SK-N-MC (cell line): ENCODE data around the gene PRSS53.

Experiments
- EZH2 ChIP-seq: fragments of 200-600 bp; sonication (generic); IDR thresholded peaks from one replicate; pipeline ENCODE4 v1.6.1; 2017; ENCODE audit warnings: antibody characterized with exemption
- FOXP2 ChIP-seq: optimal IDR thresholded peaks from 2 replicates; pipeline ENCODE3; 2011; ENCODE audit warnings: mild to moderate bottlenecking, moderate library complexity; ENCODE audit not compliant: insufficient read depth; ENCODE audit errors: extremely low read length, control extremely low read depth
- POLR2AphosphoS5 ChIP-seq: IDR thresholded peaks from 2 replicates; pipeline ENCODE4 v1.6.1; 2012; ENCODE audit warnings: mild to moderate bottlenecking, low read depth, low read length, borderline replicate concordance

- TF ChIP-seq EZH2 (no peak), POLR2AphosphoS5 (no peak), FOXP2 (no peak)
Observed at GRCh38 chr16:31061813-31062440, 26.8 kb downstream of the PRSS53 start.
